AG09319 (cell line): Measurements from ENCODE around the gene ECD.

ENCODE experiments used
- DNase-seq: peaks from one replicate; pipeline ENCODE4 v3.0.0-alpha.2; 2010; ENCODE audit warnings: low read depth; ENCODE audit errors: extremely low read depth
- TF ChIP-seq, protein P1 (sequence below): IDR thresholded peaks from 2 replicates; pipeline ENCODE4 v1.5.1; 2011; ENCODE audit warnings: low read depth, mild to moderate bottlenecking, inconsistent platforms, low read length, moderate library complexity

ECD gene

DNA sequence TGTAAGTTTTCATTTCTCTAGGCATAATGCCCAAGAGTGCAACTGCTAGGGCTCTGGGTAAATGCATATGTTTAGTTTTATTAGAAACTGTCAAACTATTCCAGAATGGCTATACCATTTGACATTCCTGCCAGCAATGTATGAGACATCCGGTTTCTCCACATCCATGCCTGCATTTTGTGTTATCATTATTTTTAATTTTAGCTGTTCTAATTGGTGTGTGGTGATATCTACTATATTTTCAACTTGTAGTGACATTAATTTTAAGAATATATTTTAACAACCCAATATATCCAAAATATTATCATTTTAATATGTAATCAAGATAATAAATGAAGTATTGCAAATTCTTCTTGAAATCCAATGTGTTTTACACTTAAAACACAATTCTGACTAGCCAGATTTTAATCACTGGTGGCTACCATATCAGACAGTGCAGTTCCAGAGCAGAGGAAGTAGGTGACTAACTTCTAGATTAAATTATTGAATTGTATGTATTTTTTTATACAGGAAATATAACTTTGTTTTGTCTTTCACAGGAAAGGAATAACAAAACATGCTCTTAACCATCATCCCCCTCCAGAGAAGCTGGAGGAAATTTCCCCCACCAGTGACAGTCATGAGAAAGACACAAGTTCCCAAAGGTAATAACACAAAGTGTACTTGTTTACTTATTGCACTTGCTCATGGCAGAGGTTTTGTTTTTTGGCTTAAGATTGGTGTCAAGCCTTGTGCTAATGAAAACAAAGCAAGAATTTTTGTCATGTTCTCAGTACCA lies 6.5 kb upstream of the ECD start:
- TF ChIP-seq, protein P1, sequence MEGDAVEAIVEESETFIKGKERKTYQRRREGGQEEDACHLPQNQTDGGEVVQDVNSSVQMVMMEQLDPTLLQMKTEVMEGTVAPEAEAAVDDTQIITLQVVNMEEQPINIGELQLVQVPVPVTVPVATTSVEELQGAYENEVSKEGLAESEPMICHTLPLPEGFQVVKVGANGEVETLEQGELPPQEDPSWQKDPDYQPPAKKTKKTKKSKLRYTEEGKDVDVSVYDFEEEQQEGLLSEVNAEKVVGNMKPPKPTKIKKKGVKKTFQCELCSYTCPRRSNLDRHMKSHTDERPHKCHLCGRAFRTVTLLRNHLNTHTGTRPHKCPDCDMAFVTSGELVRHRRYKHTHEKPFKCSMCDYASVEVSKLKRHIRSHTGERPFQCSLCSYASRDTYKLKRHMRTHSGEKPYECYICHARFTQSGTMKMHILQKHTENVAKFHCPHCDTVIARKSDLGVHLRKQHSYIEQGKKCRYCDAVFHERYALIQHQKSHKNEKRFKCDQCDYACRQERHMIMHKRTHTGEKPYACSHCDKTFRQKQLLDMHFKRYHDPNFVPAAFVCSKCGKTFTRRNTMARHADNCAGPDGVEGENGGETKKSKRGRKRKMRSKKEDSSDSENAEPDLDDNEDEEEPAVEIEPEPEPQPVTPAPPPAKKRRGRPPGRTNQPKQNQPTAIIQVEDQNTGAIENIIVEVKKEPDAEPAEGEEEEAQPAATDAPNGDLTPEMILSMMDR: no peak
- DNase-seq: no peak

DNA sequence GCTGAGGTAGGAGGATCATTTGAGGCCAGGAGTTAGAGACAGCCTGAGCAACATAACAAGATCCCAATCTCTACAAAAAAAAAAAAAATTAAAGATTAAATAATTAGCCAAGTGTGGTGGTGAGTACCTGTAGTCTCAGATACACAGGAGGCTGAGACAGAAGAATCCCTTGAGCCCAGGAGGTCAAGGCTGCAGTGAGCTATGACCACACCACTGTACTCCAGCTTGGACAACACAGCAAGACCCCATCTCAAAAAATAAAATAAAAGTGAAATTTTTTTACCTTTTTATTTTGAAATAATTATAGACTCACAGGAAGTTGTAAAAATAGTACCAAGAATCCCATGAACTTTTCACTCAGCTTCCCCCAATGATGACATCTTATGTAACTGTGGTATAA lies 5.1 kb upstream of the ECD start:
- TF ChIP-seq, protein P1: no peak
- DNase-seq: no peak

DNA sequence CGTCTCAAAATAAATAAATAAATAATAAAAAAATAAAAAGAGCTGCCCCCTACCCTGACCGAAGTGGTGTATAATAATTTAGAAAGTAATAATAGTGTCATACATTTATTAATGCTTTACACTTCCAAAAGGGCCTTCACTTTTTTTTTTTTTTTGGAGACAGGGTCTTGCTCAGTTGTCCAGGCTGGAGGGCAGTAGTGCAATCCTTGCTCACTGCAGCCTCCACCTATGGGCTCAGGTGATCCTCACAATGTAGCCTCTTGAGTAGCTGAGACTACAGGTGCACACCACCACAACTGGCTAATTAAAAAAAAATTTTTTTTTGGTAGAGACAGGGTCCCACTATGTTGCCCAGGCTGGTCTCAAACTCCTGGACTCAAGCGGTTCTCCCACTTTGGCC lies 1.5 kb upstream of the ECD start:
- TF ChIP-seq, protein P1: no peak
- no peak for DNase-seq

DNA sequence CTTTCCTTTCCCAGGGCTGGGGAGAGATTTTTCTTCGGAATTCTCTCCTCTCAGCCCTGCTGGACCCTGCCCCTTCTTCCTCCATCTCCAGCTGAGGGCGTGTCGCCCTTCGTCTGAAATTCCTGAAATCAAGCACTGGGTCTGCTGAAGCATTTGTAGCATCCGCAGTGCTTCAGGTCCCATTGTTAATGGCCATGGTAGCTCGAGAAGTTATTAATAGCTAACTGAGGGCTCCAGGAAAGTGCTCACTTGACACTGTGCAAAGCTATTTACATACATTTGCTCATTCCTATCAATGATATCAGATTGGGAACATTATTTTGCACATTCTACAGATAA lies 626 bp upstream of the ECD start:
- DNase-seq: no peak
- TF ChIP-seq, protein P1: no peak

DNA sequence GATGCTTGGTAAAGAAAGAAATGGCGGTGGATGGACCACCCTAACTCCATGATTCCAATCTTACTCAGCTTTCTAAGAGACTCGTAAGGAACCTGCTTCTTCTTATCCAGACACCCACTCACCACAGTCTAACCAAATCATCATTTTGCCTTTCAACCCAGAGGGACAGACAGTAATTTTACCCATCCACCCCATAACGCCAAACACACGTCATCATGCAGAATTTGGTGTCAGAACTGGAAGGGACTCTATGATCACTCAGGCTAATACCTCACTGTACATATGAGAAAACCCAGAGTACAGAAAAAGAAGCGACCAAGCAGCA lies 388 bp downstream of the ECD start:
- TF ChIP-seq, protein P1: no peak
- no peak for DNase-seq

DNA sequence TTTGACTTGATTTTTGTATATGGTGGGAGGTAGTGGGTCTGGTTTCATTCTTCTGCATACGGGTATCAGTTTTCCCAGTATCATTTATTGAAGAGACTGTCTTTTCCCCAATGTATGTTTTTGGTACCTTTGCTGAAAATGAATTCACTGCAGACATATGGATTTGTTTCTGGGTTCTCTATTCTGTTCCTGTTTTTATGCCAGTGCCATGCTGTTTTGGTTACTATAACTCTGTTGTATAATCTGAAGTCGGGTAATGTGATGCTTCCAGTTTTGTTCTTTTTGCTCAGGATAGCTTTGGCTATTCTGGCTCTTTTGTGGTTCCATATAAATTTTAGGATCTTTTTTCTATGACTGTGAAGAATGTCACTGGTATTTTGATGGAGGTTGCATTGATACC lies 836 bp downstream of the ECD start:
- TF ChIP-seq, protein P1: no peak
- no peak for DNase-seq

DNA sequence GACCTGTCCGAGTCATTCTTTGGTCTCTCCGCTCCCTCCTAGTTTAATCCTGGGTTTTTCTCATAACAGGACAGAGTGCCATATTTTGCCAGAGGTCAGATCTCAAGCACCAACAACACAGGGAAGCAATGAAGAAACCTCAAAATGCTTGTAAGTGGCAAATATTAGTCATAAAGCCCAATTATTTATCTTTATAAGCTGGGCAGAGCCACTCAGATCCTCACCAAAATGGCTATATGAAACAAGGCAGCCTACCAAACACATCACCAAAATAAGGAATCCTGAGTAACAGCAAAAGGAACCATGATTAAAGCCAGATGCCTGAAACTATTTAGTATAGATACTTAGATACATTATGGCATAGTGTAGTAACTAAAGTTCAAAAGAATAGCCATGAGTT lies 4.7 kb downstream of the ECD start:
- DNase-seq: no peak
- TF ChIP-seq, protein P1: no peak
